ENCODE data around the gene ZNF862. TPM values are rescaled to one million over a fixed set of nuclear protein-coding genes. Genes with fewer than 3 reads are reported as not detected.

Gene ZNF862
- total RNA-seq, 1 donor from 2014 or later: 20.7 TPM

Other genes starting within 250 kb of the ZNF862 start
- gene ZNF467, start 64.8 kb upstream of the ZNF862 start, total RNA-seq: 23.0 TPM
- gene ATP6V0E2, start 35.6 kb downstream of the ZNF862 start, total RNA-seq: 17.9 TPM